ENCODE measurements around the gene POLR2J3.
"Not testable (repeated sequence)": the region's sequence is repeated elsewhere in the genome, so short reads cannot be mapped to it uniquely, and the experiment has no call there.

Gene POLR2J3

DNA sequence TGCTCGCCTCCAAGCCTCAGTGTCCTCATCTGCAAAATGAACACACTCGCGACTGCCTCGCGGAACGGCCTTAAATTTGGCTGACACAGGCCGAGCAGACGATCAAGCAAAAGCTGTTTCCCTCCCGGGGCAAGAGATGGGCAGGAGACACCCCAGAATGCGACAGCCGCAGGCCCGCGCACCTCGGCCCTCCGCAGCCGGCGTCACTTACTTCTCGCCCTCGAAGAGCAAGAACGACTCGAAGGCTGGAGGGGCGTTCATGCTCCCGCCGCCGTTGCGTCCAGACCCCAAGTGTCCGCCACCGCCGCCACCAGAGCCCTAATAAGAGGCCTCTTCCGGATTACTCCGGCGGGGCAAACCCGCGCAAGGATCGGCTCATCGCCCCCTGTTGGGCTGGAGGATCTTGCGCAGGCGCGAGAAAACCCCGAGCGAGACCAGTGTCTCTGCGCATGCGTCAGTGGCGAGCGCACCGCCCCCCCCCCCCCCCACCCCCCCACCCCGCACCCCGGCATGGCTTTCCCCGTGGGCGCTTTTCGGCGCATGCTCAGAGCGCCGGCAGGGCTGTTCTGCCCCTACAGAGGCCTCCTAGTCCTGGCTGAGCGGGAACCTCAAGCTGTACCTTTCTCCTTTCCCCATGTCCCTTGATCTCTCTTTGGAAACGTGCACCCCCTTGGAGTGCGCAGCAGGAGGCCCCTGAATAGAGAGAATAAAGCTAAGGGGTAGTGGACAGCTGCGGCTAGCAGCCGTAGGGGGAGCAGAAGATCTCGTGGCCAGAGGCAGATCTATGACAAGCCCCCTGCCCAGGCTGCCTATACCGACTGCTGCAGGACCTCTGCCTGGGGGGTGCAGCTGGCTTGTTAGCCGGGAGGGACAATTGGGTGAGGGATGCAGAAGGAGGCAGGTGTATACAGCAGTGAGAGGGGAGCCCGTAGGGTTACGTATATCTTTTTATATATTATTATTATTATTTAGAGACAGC lies at the start of gene POLR2J3:
TSS of gene POLR2J3 (minus strand) at position 323 of the 979 bp plus-strand sequence. CDS start at position 261, 62 bp downstream.
- peak within 1 kb of the TSS; percentile 50 for H3K4me3 ChIP-seq (ENCODE audit: low read length)
- peak; percentile 84 for DNase-seq (ENCODE audit: low read depth)
- TF ChIP-seq, protein P1, sequence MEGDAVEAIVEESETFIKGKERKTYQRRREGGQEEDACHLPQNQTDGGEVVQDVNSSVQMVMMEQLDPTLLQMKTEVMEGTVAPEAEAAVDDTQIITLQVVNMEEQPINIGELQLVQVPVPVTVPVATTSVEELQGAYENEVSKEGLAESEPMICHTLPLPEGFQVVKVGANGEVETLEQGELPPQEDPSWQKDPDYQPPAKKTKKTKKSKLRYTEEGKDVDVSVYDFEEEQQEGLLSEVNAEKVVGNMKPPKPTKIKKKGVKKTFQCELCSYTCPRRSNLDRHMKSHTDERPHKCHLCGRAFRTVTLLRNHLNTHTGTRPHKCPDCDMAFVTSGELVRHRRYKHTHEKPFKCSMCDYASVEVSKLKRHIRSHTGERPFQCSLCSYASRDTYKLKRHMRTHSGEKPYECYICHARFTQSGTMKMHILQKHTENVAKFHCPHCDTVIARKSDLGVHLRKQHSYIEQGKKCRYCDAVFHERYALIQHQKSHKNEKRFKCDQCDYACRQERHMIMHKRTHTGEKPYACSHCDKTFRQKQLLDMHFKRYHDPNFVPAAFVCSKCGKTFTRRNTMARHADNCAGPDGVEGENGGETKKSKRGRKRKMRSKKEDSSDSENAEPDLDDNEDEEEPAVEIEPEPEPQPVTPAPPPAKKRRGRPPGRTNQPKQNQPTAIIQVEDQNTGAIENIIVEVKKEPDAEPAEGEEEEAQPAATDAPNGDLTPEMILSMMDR (IDR thresholded peaks at IDR 0.05; ENCODE audit: insufficient read depth, low read depth, low read length, missing control alignments) = peak; percentile 46

DNA sequence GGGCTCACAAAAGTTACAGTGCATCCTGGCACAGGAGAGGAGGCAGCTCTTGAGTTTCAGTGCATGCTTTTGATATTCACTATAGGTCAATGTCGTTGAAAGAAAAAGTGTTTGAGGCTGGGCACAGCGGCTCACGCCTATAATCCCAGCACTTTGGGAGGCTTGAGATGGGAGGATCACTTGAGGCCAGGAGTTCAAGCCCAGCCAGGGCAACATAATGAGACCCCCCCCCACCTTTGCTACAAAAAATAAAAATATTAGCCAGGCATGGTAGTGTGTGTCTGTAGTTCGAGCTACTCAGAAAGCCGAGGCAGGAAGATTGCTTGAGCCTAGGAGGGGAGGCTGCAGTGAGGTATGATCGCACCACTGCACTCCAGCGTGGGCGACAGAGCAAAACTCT lies 45.7 kb upstream of the POLR2J3 start:
- not testable (repeated sequence) for H3K4me3 ChIP-seq (ENCODE audit: low read length); DNase-seq (ENCODE audit: low read depth)

DNA sequence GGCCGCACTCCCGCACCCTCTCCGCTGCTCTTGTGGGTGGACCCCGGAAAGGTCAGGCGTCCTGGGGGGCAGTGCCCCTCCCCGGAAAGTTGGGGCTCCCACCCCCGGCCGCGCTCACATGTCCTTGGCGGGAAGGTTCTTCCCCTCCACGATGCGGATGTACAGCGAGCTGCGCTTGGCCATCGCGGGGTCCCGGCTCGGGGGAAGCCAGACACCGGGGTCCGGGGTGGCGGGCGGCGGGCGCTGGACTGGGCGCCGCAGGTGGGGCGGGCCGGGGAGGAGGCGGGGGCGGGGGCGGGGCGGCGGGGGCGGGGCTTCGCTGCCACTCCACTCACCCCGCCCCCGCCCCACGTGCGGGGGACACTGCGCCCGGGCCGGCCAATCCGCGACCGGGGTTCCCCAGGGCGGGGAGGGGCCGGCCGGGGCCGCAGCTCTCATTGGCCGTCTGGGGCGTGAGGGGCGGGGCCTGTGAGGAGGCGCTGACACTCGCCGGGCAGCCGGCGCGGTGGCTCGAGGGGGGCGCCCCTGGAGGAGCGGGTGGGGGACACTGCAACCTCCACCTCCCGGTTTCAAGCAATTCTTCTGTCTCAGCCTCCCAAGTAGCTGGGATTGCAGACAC lies 44.2 kb upstream of the POLR2J3 start, which contains the start of gene RASA4:
TSS of gene RASA4 (minus strand) at position 250 of the 619 bp plus-strand sequence. CDS start at position 183, 67 bp downstream.
- H3K4me3 ChIP-seq (ENCODE audit: low read length) = peak within 1 kb of the TSS; percentile 23
- peak; percentile 4 for DNase-seq (ENCODE audit: low read depth)

DNA sequence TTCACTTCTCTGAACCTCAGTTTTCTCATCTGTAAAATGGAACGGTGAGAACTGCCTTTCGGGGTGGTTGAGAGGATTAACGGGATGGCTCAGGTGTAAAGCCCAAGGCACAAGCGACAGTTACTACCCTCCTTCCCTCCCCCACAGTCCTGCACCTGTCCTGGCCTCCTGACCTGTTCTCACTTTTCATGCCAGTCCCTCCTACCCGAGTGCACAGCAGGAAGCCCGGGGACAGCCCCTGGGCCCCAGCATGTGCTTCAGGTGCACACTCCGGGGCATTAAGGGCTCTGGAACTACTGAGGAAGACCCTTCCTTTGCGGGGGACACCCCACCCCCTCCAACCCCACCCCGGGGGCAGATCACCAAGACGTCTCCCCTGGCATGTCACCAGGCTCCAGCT lies 43.5 kb upstream of the POLR2J3 start:
- DNase-seq (ENCODE audit: low read depth); H3K4me3 ChIP-seq (ENCODE audit: low read length): not testable (repeated sequence)

DNA sequence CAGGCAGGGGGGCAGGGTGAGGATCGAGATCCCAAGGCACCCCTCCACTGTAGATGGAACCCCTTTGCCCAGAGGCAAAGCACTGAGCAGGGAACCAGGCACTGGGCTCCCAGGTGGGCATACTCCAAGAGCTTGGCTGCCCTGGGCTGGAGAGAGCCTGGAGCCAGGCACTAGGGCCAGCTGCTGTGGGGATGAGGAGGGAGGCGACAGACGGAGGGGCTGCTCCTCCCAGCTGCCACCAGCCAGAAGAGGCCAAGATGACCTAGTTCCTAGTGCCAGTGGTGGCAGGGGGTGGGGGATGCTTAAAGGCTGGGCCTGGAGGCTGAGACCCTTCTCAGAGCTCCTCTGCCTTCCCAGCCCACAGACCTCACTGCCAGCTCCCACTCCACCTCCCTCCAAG lies 42.5 kb upstream of the POLR2J3 start:
- not testable (repeated sequence) for H3K4me3 ChIP-seq (ENCODE audit: low read length); DNase-seq (ENCODE audit: low read depth)

DNA sequence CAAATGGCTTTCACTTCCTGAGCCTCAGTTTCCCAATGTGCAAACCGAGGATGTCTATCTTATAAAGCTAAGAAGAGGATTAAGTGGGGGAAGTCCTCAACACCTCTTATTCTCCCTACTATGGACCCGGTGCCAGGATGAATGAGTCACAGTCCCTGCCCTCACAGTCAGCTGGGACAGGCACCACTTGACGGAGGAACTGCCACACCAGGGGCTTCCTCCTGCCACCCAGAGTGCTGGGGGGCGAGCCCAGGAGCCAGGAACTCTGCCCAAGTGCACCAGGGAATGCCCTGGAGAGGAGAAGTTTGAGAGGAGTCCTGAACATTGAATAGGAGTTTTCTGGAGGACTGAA lies 41.9 kb upstream of the POLR2J3 start:
- not testable (repeated sequence) for H3K4me3 ChIP-seq (ENCODE audit: low read length); DNase-seq (ENCODE audit: low read depth)

DNA sequence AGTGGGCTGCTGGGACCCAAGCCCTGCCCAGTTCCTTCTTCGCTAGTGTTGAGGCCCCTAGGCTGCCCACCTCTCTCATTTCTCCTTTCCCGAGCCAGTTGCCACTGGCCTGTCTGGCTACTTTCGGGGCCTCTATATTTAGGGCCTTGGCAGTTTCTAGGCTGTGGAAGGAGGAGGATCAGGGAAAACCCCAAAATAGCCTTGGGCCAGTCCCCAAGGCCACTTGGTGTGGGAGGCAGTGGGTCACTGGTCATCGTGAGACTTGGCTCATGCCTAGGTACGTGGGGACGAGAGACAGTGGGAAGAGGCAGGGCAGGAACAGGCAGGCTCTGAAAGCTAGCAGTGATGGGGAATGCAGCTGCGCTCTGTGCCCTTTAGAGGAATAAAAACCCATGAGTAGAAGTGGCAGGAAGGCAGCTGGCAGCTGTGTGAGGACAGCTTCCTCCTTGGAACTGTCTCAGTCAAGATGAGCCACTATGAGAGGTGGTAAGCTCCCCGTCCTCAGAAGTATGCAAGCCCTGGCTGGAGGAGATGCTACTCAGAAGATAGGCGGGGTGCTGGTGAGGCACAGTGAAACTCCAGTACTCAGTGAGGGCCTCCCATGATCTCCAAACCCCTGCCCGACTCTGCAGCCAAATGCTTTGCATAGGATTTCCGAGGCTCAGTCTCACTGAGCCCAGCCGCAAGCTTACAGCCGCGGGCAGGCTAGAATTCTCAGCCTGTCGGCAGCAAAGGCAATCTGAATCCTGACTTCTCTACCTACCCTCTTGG lies 41.4 kb upstream of the POLR2J3 start:
- not testable (repeated sequence) for H3K4me3 ChIP-seq (ENCODE audit: low read length); DNase-seq (ENCODE audit: low read depth)

DNA sequence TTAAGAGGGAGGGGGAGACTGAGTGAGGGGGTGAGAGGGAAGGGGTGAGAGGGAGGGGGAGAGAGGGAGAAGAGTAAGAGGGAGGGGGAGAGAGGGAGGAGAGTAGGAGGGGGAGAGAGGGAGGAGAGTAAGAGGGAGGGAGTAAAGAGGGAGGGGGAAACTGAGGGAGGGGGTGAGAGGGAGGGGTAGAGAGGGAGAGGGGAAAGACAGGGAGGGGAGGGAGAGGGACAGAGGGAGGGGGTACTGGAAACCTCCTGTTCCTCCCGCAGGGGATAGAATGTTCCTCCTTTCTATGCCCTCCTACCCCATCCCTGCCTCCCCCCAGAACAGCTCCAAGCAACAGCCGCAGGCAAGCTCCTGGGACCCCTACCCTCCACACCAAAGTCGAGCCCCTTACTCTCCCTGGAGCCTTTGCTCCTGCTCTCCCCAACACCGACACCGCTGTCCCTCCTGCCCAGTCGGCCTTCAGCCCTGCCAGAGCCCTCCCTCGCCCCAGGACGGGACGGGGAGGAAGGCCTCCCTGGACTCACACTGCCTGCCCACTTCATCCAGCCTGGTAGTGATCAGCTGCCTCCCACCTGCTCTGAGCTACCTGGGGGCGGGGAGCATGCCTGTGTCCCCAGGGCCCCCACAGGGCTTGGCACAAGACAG lies 39.4 kb upstream of the POLR2J3 start:
- H3K4me3 ChIP-seq (ENCODE audit: low read length); DNase-seq (ENCODE audit: low read depth): not testable (repeated sequence)

DNA sequence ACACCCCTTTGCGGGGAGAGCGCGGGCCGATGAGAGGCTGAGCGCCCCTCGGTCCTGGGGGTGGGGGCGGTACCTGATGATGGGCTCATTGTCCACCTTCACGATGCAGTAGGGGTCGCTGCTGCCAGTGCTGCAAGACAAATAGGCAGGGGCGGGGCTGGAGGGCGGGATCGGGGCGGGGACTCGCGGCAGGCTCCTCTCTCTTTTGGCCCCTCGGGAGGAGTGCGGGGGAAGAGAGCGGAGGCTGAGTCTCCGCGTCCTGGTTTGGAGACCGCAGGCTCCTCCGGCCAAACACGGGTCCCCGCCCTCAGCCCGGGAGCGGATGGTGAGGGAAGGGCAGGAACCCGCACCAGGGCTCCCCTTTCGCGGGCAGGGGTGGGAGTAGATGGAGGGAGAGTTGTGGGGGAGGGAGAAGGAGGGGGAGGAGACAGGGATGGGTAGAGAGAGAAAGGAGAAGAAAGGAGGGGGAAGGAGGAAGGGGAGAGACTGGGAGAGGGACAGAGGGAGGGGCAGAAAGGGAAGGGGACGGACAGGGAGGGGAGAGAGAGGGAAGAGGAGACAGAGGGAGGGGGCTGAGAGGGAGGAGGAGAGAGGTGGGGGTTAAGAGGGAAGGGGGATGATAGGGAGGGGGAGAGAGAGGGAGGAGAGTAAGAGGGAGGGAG lies 38.8 kb upstream of the POLR2J3 start:
- not testable (repeated sequence) for H3K4me3 ChIP-seq (ENCODE audit: low read length); DNase-seq (ENCODE audit: low read depth)

DNA sequence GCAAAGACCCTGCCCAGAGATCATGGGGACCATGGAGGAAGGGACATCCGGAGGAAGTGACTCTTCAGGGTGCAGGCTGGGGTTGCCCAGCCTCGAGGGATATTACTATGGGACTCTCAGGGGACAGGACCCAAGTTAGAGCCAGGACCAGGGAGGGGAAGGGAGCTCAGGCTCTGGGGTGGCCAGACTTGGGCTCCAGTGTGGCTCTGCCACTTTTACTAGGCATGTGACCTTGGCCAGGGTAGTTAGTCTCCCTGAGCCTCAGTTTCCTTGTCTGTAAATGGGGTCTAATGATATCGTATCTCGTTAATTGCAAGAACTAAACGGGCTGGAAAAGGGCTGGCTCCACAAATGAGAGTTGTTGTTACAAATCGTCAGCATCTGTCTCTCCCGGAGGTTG lies 38.1 kb upstream of the POLR2J3 start:
- DNase-seq (ENCODE audit: low read depth); H3K4me3 ChIP-seq (ENCODE audit: low read length): not testable (repeated sequence)

DNA sequence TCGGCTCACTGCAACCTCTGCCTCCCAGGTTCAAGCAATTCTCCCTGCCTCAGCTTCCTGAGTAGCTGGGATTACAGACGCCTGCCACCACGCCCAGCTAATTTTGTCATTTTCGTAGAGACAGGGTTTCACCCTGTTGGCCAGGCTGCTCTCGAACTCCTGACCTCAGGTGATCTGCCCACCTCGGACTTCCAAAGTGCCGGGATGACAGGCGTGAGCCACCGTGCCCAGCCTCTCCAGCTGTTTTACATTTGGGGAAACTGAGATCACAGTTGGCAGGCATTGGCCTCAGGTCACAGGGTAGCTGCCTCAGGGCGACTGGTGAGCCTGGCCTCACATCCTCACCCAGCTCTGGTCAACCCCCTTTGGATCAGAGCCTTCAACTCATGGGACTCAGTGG lies 37.4 kb upstream of the POLR2J3 start:
- not testable (repeated sequence) for DNase-seq (ENCODE audit: low read depth); H3K4me3 ChIP-seq (ENCODE audit: low read length)

DNA sequence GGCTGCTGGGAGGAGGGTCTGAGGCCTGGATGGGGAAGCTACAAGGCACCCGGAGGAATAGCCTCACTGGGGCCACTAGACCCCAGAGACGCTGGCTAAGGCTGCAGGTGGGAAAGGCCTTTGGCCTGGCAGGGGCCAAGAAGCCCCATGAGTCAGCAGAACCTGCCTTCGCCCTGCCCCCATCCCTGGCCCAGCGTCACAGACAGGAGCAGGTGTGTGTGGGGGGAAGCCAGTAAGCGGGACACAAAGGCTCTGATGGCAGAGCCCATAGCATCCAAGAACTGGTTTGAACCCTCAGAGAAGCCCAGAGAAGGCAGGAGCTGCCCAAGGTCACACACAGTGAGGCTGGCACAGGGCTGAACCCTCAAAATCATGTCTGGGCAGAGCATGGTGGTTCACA lies 34.5 kb upstream of the POLR2J3 start:
- not testable (repeated sequence) for H3K4me3 ChIP-seq (ENCODE audit: low read length); DNase-seq (ENCODE audit: low read depth)

DNA sequence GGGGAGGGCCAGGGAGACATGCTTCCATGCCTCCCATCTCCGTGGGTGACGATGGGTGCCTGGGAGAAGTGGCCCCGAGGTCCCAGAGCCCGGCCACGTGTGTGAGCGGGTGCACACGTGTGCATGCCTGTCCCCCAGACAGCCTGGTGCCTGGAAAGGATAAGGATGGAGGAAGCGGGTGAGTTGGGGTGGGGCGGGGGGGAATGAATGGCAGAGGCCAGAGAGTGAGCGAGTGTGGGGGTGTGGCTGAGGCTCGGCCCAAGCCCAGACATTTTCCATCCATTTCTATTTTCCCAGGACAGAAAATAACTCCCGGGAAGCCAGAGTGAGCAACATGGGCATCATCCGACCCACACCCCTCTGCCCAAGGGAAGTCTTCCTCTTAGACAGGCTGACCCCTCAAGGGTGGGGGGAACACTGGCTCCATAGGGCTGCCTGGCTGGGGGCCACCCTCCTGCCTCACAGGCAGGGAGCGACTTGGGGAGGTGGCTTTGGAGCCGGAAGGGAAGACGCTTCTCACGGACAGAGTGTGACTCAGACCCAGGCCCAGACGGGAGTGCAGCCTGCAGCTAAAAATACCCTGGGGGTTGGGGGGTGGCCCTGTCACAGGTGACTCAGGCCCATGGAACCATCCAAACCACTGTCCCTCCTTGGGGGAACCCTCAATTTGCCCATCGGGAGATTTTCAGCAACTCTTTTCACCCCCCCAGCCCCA lies 32.2 kb upstream of the POLR2J3 start:
- H3K4me3 ChIP-seq (ENCODE audit: low read length); DNase-seq (ENCODE audit: low read depth): not testable (repeated sequence)

DNA sequence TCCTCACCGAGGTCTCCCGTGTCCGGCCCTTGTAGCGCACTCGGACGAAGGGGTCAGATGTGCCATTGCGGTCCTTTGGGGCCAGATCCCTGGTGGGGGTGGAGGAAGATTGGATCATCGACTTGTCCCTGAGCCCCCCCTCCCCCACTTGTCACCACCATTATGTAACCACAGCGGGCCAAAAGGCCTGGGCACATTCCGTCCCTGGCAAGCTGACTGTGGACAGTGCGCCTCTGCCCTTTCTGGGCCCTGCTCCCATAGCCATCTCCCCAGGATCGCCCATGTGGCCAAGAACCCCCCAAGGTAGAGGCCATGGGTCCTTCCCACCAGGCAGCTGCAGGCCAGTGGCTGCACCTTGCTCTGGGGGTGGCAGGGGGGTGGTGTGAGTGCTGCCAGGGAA lies 29.9 kb upstream of the POLR2J3 start:
- H3K4me3 ChIP-seq (ENCODE audit: low read length); DNase-seq (ENCODE audit: low read depth): not testable (repeated sequence)

DNA sequence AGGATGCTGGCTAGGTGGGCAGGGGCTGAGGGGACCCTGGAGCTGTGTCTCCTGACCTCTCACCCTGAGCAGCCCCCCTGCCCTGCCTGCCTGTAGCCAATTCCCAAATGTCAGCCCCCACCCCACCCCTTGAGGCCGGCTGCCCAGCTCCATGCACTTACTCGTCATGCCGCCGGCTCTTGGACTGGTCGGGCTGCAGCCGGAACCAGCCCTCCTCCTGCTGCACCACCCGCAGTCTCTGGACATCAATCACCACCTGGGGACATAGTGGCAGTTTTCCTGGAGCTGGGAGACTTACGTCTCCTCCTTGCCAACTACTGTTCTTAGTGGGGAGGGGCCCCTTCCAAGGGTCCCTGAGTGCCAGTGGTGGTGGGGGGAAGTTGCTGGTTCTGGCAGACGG lies 27.3 kb upstream of the POLR2J3 start:
- DNase-seq (ENCODE audit: low read depth); H3K4me3 ChIP-seq (ENCODE audit: low read length): not testable (repeated sequence)

DNA sequence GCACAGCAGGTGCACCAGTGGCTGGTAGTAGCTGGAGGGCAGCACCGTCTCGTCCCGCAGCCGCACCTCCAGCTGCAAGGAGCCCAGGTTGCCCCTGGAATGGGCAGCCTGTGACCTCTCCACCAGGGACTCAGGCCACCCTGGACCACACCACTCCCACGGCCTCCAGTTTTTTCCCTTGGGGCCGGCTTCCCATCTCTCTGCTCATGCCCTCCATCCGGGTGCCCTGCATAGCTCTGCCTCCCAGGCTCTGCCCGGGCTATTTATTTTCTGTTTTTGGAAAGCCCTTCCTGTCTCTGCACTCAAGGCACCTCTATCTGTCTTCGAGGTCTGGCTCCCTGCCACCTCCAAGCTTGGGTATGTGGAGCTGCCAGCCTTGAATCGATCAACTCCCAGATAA lies 23.7 kb upstream of the POLR2J3 start:
- not testable (repeated sequence) for H3K4me3 ChIP-seq (ENCODE audit: low read length); DNase-seq (ENCODE audit: low read depth)

Measured in epithelial cell of esophagus (primary cell).